HEK293 (cell line): Measurements from ENCODE around the gene EFCAB11.

Experiments
- ZFP69B ChIP-seq: fragments of 450-650 bp; formaldehyde crosslinking; IDR thresholded peaks from 2 replicates; pipeline ENCODE4 v1.5.1; 2016; ENCODE audit warnings: missing biosample characterization, missing genetic modification characterization
- ZNF37A ChIP-seq: fragments of 450-650 bp; IDR thresholded peaks from 2 replicates; pipeline ENCODE4 v1.5.1; 2018; ENCODE audit warnings: missing biosample characterization, missing genetic modification characterization
- TF ChIP-seq, protein P1 (sequence below): fragments of 450-650 bp; formaldehyde crosslinking; optimal IDR thresholded peaks from 2 replicates; pipeline ENCODE3; 2016; ENCODE audit warnings: missing biosample characterization, mild to moderate bottlenecking, missing genetic modification characterization
- TF ChIP-seq, protein P2 (sequence below): fragments of 450-650 bp; formaldehyde crosslinking; IDR thresholded peaks from 2 replicates; pipeline ENCODE4 v1.5.1; 2016; ENCODE audit warnings: missing biosample characterization, missing genetic modification characterization

DNA sequence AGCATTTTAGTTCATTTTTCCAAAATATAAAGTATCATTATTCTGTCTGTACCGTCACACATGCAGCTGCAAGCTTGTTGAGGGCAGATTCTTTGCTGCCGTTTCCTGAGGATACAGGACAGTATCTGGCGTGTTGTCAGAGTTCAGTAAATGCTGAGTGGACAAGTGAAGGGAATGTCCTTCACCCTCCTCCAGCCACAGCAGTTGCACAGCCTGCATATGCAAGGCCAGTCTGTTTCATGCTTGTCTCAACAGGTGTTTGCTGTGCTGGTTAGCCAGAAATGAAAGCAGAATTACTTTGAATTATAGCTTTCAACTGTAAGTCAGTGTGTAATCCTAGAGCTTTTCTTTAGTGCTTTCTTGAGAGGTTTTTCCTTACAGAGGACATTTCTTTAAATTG lies 37.7 kb upstream of the EFCAB11 start:
- TF ChIP-seq, protein P1, sequence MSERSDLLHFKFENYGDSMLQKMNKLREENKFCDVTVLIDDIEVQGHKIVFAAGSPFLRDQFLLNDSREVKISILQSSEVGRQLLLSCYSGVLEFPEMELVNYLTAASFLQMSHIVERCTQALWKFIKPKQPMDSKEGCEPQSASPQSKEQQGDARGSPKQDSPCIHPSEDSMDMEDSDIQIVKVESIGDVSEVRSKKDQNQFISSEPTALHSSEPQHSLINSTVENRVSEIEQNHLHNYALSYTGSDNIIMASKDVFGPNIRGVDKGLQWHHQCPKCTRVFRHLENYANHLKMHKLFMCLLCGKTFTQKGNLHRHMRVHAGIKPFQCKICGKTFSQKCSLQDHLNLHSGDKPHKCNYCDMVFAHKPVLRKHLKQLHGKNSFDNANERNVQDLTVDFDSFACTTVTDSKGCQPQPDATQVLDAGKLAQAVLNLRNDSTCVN (tag by site-specific recombination), result no peak
- TF ChIP-seq, protein P2, sequence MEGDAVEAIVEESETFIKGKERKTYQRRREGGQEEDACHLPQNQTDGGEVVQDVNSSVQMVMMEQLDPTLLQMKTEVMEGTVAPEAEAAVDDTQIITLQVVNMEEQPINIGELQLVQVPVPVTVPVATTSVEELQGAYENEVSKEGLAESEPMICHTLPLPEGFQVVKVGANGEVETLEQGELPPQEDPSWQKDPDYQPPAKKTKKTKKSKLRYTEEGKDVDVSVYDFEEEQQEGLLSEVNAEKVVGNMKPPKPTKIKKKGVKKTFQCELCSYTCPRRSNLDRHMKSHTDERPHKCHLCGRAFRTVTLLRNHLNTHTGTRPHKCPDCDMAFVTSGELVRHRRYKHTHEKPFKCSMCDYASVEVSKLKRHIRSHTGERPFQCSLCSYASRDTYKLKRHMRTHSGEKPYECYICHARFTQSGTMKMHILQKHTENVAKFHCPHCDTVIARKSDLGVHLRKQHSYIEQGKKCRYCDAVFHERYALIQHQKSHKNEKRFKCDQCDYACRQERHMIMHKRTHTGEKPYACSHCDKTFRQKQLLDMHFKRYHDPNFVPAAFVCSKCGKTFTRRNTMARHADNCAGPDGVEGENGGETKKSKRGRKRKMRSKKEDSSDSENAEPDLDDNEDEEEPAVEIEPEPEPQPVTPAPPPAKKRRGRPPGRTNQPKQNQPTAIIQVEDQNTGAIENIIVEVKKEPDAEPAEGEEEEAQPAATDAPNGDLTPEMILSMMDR (tag by site-specific recombination), result no peak
- TF ChIP-seq ZFP69B (no peak), ZNF37A (tag by site-specific recombination) (no peak)
